PFSK-1 (cell line): ENCODE measurements around the gene XXYLT1.

Experiments
- FOXP2 ChIP-seq: optimal IDR thresholded peaks from 2 replicates; pipeline ENCODE3; 2011; ENCODE audit warnings: borderline replicate concordance, control low read depth, inconsistent platforms; ENCODE audit not compliant: insufficient read depth; ENCODE audit errors: extremely low read length, extremely low read depth
- POLR2AphosphoS5 ChIP-seq: IDR thresholded peaks from 2 replicates; pipeline ENCODE4 v1.6.1; 2012; ENCODE audit warnings: low read depth, mild to moderate bottlenecking, control low read depth, low read length, moderate library complexity
- REST ChIP-seq, 2 experiments: IDR thresholded peaks; 2 replicates each; pipeline versions ENCODE4 v1.6.1 to v1.8.0; 2011 to 2012; ENCODE audit warnings: low read depth in 2 of 2, low read length in 2 of 2, control low read depth in 1 of 2, inconsistent platforms in 1 of 2, mild to moderate bottlenecking in 1 of 2, moderate library complexity in 1 of 2; ENCODE audit not compliant: insufficient read depth in 1 of 2
- SIN3A ChIP-seq: IDR thresholded peaks from 2 replicates; pipeline ENCODE4 v1.6.1; 2012; ENCODE audit warnings: mild to moderate bottlenecking, low read length, moderate library complexity, borderline replicate concordance; ENCODE audit not compliant: insufficient read depth
- TAF1 ChIP-seq: IDR thresholded peaks from 2 replicates; pipeline ENCODE4 v1.6.1; 2012; ENCODE audit warnings: low read length, control low read depth, borderline replicate concordance; ENCODE audit not compliant: insufficient read depth

The XXYLT1 gene

GRCh38 chr3:195245531-195245951 lies 25.4 kb downstream of the XXYLT1 start:
- TF ChIP-seq SIN3A (no peak), TAF1 (no peak), REST (IDR thresholded peaks at IDR 0.05; ENCODE audit: insufficient read depth in 1 of 2, low read depth in 2 of 2, low read length in 2 of 2) (no peak), POLR2AphosphoS5 (no peak), FOXP2 (no peak)

GRCh38 chr3:195241592-195242355 lies 29.2 kb downstream of the XXYLT1 start:
- no peak for TF ChIP-seq TAF1
- TF ChIP-seq REST (IDR thresholded peaks at IDR 0.05; ENCODE audit: insufficient read depth in 1 of 2, low read depth in 2 of 2, low read length in 2 of 2), result no peak
- no peak for TF ChIP-seq SIN3A
- no peak for TF ChIP-seq POLR2AphosphoS5
- no peak for TF ChIP-seq FOXP2

- no peak for TF ChIP-seq FOXP2
- no peak for TF ChIP-seq POLR2AphosphoS5
- no peak for TF ChIP-seq SIN3A
- TF ChIP-seq TAF1, result no peak
- TF ChIP-seq REST (IDR thresholded peaks at IDR 0.05; ENCODE audit: insufficient read depth in 1 of 2, low read depth in 2 of 2, low read length in 2 of 2), result no peak
Observed at GRCh38 chr3:195240939-195241338, 30.0 kb downstream of the XXYLT1 start.

GRCh38 chr3:195240171-195240701 lies 30.7 kb downstream of the XXYLT1 start:
- TF ChIP-seq FOXP2, result no peak
- no peak for TF ChIP-seq REST (IDR thresholded peaks at IDR 0.05; ENCODE audit: insufficient read depth in 1 of 2, low read depth in 2 of 2, low read length in 2 of 2)
- TF ChIP-seq POLR2AphosphoS5, result no peak
- TF ChIP-seq SIN3A, result no peak
- no peak for TF ChIP-seq TAF1
